ENCODE measurements around the gene ACTL8.

DNA sequence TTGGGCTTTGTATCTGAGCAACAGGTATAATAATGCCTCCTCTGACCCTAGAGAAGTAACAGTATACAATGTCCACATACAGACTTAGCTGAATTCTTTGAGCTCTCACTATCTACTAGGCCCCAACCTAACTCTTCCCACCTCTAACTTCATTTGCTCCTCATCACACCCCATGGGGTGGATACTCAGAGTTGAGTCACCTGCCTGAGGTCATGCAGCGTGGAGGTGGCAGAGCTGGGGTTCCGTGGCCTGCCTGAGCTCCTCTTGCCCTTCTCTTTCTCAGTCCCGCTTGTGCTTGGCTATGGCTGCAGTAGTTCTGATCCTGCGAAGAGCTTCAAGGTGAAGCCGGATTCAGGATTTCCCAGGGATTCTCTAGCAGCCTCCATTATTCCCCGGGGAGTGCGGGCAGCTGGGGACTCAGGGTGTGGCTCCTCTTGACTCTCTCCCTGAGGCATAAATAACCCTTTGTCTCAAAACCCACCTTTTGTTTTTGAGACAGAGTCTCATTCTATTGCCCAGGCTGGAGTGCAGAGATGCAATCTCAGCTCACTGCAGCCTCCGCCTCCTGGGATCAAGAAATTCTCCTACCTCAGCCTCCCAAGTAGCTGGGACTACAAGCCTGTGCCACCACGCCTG, 29.9 kb upstream of the ACTL8 start:
- TF ChIP-seq RNF2 (IDR thresholded peaks at IDR 0.05; ENCODE audit: borderline replicate concordance, low read depth), result no peak
- no peak for TF ChIP-seq KDM1A (IDR thresholded peaks at IDR 0.05; ENCODE audit: low read depth)
- no peak for TF ChIP-seq FOSL2 (IDR thresholded peaks at IDR 0.05)
- TF ChIP-seq FOSL2 (CRISPR knock-in tag; IDR thresholded peaks at IDR 0.05), result no peak
- no peak for TF ChIP-seq RFX5 (IDR thresholded peaks at IDR 0.05)
- no peak for TF ChIP-seq JUNB (IDR thresholded peaks at IDR 0.05)
- no peak for TF ChIP-seq POLR2A (IDR thresholded peaks at IDR 0.05; ENCODE audit: low read length)
- no peak for TF ChIP-seq NFE2L2 (conservative IDR thresholded peaks at IDR 0.05; ENCODE audit: low read length)
- TF ChIP-seq, protein P1, sequence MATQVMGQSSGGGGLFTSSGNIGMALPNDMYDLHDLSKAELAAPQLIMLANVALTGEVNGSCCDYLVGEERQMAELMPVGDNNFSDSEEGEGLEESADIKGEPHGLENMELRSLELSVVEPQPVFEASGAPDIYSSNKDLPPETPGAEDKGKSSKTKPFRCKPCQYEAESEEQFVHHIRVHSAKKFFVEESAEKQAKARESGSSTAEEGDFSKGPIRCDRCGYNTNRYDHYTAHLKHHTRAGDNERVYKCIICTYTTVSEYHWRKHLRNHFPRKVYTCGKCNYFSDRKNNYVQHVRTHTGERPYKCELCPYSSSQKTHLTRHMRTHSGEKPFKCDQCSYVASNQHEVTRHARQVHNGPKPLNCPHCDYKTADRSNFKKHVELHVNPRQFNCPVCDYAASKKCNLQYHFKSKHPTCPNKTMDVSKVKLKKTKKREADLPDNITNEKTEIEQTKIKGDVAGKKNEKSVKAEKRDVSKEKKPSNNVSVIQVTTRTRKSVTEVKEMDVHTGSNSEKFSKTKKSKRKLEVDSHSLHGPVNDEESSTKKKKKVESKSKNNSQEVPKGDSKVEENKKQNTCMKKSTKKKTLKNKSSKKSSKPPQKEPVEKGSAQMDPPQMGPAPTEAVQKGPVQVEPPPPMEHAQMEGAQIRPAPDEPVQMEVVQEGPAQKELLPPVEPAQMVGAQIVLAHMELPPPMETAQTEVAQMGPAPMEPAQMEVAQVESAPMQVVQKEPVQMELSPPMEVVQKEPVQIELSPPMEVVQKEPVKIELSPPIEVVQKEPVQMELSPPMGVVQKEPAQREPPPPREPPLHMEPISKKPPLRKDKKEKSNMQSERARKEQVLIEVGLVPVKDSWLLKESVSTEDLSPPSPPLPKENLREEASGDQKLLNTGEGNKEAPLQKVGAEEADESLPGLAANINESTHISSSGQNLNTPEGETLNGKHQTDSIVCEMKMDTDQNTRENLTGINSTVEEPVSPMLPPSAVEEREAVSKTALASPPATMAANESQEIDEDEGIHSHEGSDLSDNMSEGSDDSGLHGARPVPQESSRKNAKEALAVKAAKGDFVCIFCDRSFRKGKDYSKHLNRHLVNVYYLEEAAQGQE (IDR thresholded peaks at IDR 0.05), result no peak
- no peak for TF ChIP-seq HOXA7 (CRISPR knock-in tag; IDR thresholded peaks at IDR 0.05)
- TF ChIP-seq, protein P2, sequence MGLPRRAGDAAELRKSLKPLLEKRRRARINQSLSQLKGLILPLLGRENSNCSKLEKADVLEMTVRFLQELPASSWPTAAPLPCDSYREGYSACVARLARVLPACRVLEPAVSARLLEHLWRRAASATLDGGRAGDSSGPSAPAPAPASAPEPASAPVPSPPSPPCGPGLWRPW (IDR thresholded peaks at IDR 0.05), result no peak
- TF ChIP-seq, protein P3, sequence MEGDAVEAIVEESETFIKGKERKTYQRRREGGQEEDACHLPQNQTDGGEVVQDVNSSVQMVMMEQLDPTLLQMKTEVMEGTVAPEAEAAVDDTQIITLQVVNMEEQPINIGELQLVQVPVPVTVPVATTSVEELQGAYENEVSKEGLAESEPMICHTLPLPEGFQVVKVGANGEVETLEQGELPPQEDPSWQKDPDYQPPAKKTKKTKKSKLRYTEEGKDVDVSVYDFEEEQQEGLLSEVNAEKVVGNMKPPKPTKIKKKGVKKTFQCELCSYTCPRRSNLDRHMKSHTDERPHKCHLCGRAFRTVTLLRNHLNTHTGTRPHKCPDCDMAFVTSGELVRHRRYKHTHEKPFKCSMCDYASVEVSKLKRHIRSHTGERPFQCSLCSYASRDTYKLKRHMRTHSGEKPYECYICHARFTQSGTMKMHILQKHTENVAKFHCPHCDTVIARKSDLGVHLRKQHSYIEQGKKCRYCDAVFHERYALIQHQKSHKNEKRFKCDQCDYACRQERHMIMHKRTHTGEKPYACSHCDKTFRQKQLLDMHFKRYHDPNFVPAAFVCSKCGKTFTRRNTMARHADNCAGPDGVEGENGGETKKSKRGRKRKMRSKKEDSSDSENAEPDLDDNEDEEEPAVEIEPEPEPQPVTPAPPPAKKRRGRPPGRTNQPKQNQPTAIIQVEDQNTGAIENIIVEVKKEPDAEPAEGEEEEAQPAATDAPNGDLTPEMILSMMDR (IDR thresholded peaks at IDR 0.05), result no peak
- TF ChIP-seq POLR2AphosphoS2 (conservative IDR thresholded peaks at IDR 0.05; ENCODE audit: low read length), result no peak
- TF ChIP-seq MAFK (IDR thresholded peaks at IDR 0.05; ENCODE audit: partially characterized antibody), result no peak
